22Rv1 (cell line): Measurements from ENCODE around the gene ANKRD28.

Experiments
- ZFX ChIP-seq: fragments of 450-650 bp; IDR thresholded peaks from 2 replicates; pipeline ENCODE4 v1.6.1; 2017; ENCODE audit warnings: antibody characterized with exemption, borderline replicate concordance
- TF ChIP-seq, protein P1 (sequence below): fragments of 450-650 bp; IDR thresholded peaks from 2 replicates; pipeline ENCODE4 v1.5.1; 2017; ENCODE audit warnings: mild to moderate bottlenecking

DNA sequence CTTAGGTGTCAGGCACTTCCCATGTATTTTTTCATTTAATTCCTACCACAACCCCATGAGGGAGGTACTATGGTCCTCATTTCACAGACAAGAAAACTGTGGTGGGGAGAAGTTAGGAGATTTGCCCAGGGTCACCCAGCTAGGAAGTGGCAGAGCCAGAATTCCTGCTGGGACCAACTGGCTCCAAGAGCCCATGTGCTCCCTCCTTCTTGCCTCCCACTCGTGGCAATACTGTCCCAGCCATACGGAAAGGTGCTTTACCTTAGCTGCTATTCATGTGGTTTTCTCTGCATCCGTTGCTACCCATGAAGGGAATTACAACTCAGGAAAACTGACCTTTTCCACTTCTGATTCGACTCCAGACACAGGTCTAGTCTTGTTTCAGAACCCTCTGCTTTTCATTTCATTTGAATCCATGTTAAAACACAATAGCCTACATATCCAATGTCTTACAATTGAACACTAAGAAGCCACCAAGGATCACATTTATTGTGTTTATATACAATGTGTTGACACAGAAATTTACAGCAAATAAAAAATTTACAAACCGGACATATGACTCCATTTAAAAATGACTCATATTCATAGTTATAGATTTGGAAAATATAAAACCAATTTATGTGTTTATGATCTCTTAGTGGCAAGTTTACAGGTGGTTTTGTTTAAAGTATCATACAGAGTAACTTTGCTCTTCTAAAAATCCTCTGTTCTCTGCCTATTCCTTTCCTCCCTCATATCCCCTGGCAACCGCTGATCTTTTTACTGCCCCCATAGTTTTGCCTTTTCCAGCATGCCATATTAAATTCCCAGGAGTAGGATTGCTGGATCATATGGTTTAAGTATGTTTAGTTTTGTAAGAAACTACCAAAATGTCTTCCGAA is 137.5 kb downstream of the ANKRD28 start:
- TF ChIP-seq, protein P1, sequence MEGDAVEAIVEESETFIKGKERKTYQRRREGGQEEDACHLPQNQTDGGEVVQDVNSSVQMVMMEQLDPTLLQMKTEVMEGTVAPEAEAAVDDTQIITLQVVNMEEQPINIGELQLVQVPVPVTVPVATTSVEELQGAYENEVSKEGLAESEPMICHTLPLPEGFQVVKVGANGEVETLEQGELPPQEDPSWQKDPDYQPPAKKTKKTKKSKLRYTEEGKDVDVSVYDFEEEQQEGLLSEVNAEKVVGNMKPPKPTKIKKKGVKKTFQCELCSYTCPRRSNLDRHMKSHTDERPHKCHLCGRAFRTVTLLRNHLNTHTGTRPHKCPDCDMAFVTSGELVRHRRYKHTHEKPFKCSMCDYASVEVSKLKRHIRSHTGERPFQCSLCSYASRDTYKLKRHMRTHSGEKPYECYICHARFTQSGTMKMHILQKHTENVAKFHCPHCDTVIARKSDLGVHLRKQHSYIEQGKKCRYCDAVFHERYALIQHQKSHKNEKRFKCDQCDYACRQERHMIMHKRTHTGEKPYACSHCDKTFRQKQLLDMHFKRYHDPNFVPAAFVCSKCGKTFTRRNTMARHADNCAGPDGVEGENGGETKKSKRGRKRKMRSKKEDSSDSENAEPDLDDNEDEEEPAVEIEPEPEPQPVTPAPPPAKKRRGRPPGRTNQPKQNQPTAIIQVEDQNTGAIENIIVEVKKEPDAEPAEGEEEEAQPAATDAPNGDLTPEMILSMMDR = no peak
- TF ChIP-seq ZFX = no peak
